GM21825 (cell line): Measurements from ENCODE around the gene HPCAL1.

ENCODE experiments used
- ATAC-seq: cut with Tn5 transposase; IDR thresholded peaks from one replicate; pipeline ENCODE4 v1.9.1; 2021; ENCODE audit warnings: mild to moderate bottlenecking, moderate library complexity; ENCODE audit not compliant: unreplicated experiment

The HPCAL1 gene

GRCh38 chr2:10347562-10347948, 44.9 kb downstream of the HPCAL1 start:
- no peak for ATAC-seq

- ATAC-seq: no peak
Observed at GRCh38 chr2:10348891-10349290, 46.2 kb downstream of the HPCAL1 start.

GRCh38 chr2:10350761-10351160, 48.1 kb downstream of the HPCAL1 start:
- no peak for ATAC-seq

- ATAC-seq: no peak
Observed at GRCh38 chr2:10352361-10352760, 49.7 kb downstream of the HPCAL1 start.

GRCh38 chr2:10352972-10353371, 50.3 kb downstream of the HPCAL1 start:
- ATAC-seq: no peak

GRCh38 chr2:10353931-10354330, 51.2 kb downstream of the HPCAL1 start:
- no peak for ATAC-seq

- no peak for ATAC-seq
Observed at GRCh38 chr2:10354399-10354798, 51.7 kb downstream of the HPCAL1 start.

GRCh38 chr2:10355471-10356438, 53.1 kb downstream of the HPCAL1 start:
- no peak for ATAC-seq

- ATAC-seq: no peak
Observed at GRCh38 chr2:10356439-10356811, 53.7 kb downstream of the HPCAL1 start.

GRCh38 chr2:10357193-10358169, 54.8 kb downstream of the HPCAL1 start:
- ATAC-seq: no peak

GRCh38 chr2:10359246-10359645, 56.5 kb downstream of the HPCAL1 start:
- ATAC-seq: no peak

- no peak for ATAC-seq
Observed at GRCh38 chr2:10359731-10360329, 57.1 kb downstream of the HPCAL1 start.

GRCh38 chr2:10360460-10360849, 57.8 kb downstream of the HPCAL1 start:
- ATAC-seq: no peak

- no peak for ATAC-seq
Observed at GRCh38 chr2:10360850-10361588, 58.3 kb downstream of the HPCAL1 start.

- ATAC-seq: no peak
Observed at GRCh38 chr2:10362096-10362897, 59.6 kb downstream of the HPCAL1 start.

GRCh38 chr2:10362898-10363454, 60.3 kb downstream of the HPCAL1 start:
- no peak for ATAC-seq

GRCh38 chr2:10363861-10364610, 61.3 kb downstream of the HPCAL1 start:
- ATAC-seq: no peak

- no peak for ATAC-seq
Observed at GRCh38 chr2:10365412-10365811, 62.7 kb downstream of the HPCAL1 start.
